Stomach smooth muscle (tissue), 2 donors: Measurements from ENCODE around the gene CERCAM.
"Not testable (repeated sequence)": the region's sequence is repeated elsewhere in the genome, so short reads cannot be mapped to it uniquely, and the experiment has no call there.

ENCODE experiments used
- H3K27ac ChIP-seq: one replicate; pipeline ENCODE4 v1.7.0; 2013; ENCODE audit warnings: mild to moderate bottlenecking, low read length, inconsistent platforms
- H3K27me3 ChIP-seq, 2 donors: one replicate each; pipeline ENCODE4 v1.7.0; 2013; ENCODE audit warnings: low read length in 2 of 2; ENCODE audit not compliant: insufficient read depth in 2 of 2, control insufficient read depth in 1 of 2
- H3K36me3 ChIP-seq, 2 donors: one replicate each; pipeline ENCODE4 v1.7.0; 2013; ENCODE audit warnings: low read length in 2 of 2; ENCODE audit not compliant: control insufficient read depth in 2 of 2, insufficient read depth in 2 of 2
- H3K4me1 ChIP-seq: one replicate; pipeline ENCODE4 v1.7.0; 2013; ENCODE audit warnings: low read length; ENCODE audit not compliant: control insufficient read depth, insufficient read depth
- H3K4me3 ChIP-seq, 2 donors: one replicate each; pipeline ENCODE4 v1.7.0; 2013; ENCODE audit warnings: low read length in 2 of 2
- H3K9ac ChIP-seq, 2 donors: one replicate each; pipeline ENCODE4 v1.7.0; 2013; ENCODE audit warnings: low read length in 2 of 2, mild to moderate bottlenecking in 1 of 2
- H3K9me3 ChIP-seq, 2 donors: one replicate each; pipeline ENCODE4 v1.7.0; 2013; ENCODE audit warnings: low read length in 2 of 2; ENCODE audit not compliant: control insufficient read depth in 2 of 2
- donor health status: healthy.
- donor health status: Pancreatic carcinoma.

CERCAM gene

GRCh38 chr9:128409450-128409849 lies 11.2 kb upstream of the CERCAM start:
- H3K36me3 ChIP-seq: no peaks in the 10 kb centered on the region
- H3K9me3 ChIP-seq: no peaks in the 10 kb centered on the region
- H3K9ac ChIP-seq: no peak overlapping the region
- peaks cover 14 to 19% of the 10 kb centered on the region in 2 donors for H3K27me3 ChIP-seq
- peaks cover 4% of the 10 kb centered on the region for H3K4me1 ChIP-seq
- no peak overlapping the region for H3K4me3 ChIP-seq
- H3K27ac ChIP-seq: no peak overlapping the region

GRCh38 chr9:128409978-128410377 lies 10.7 kb upstream of the CERCAM start:
- H3K9me3 ChIP-seq: no peaks in the 10 kb centered on the region
- H3K4me1 ChIP-seq: peaks cover 4% of the 10 kb centered on the region
- H3K27ac ChIP-seq: no peak overlapping the region
- H3K36me3 ChIP-seq: no peaks in the 10 kb centered on the region
- H3K9ac ChIP-seq: no peak overlapping the region
- H3K4me3 ChIP-seq: no peak overlapping the region
- H3K27me3 ChIP-seq: peaks cover 14 to 23% of the 10 kb centered on the region in 2 donors

- Histone ChIP-seq H3K9ac (no peak overlapping the region), H3K27me3 (peaks cover 17 to 30% of the 10 kb centered on the region in 2 donors), H3K4me3 (no peak overlapping the region), H3K9me3 (no peaks in the 10 kb centered on the region), H3K4me1 (peaks cover 4% of the 10 kb centered on the region), H3K27ac (no peak overlapping the region), H3K36me3 (no peaks in the 10 kb centered on the region)
These were observed 9.1 kb upstream of the CERCAM start for GRCh38 chr9:128411364-128412119.

- Histone ChIP-seq H3K9ac (no peak overlapping the region), H3K27ac (no peak overlapping the region), H3K4me3 (no peak overlapping the region), H3K36me3 (no peaks in the 10 kb centered on the region), H3K4me1 (peaks cover 4% of the 10 kb centered on the region), H3K27me3 (peaks cover 17 to 30% of the 10 kb centered on the region in 2 donors), H3K9me3 (no peaks in the 10 kb centered on the region)
These were observed 8.4 kb upstream of the CERCAM start for GRCh38 chr9:128412120-128412790.

- H3K36me3 ChIP-seq, H3K4me3 ChIP-seq, H3K27ac ChIP-seq, H3K9me3 ChIP-seq, H3K4me1 ChIP-seq, H3K9ac ChIP-seq: not testable (repeated sequence)
- H3K27me3 ChIP-seq: peaks cover 11 to 24% of the 10 kb centered on the region in 2 donors
These were observed 6.9 kb upstream of the CERCAM start for GRCh38 chr9:128413728-128414127.

- Histone ChIP-seq H3K9me3 (no peaks in the 10 kb centered on the region), H3K4me3 (no peak overlapping the region), H3K27ac (no peak overlapping the region), H3K27me3 (peaks cover 14 to 23% of the 10 kb centered on the region in 2 donors), H3K36me3 (no peaks in the 10 kb centered on the region), H3K9ac (no peak overlapping the region), H3K4me1 (peaks cover 13% of the 10 kb centered on the region)
These were observed 6.2 kb upstream of the CERCAM start for GRCh38 chr9:128414461-128414860.

GRCh38 chr9:128415281-128415680 lies 5.4 kb upstream of the CERCAM start:
- H3K4me1 ChIP-seq: peaks cover 19% of the 10 kb centered on the region
- no peaks in the 10 kb centered on the region for H3K36me3 ChIP-seq
- no peaks in the 10 kb centered on the region for H3K9me3 ChIP-seq
- no peak overlapping the region for H3K27ac ChIP-seq
- H3K9ac ChIP-seq: no peak overlapping the region
- H3K4me3 ChIP-seq: no peak overlapping the region
- peaks cover 14 to 23% of the 10 kb centered on the region in 2 donors for H3K27me3 ChIP-seq

GRCh38 chr9:128416014-128416413 lies 4.6 kb upstream of the CERCAM start:
- Histone ChIP-seq H3K9ac (no peak overlapping the region), H3K27me3 (peaks cover 14 to 23% of the 10 kb centered on the region in 2 donors), H3K27ac (no peak overlapping the region), H3K36me3 (no peaks in the 10 kb centered on the region), H3K9me3 (no peaks in the 10 kb centered on the region), H3K4me3 (no peak overlapping the region), H3K4me1 (peaks cover 20% of the 10 kb centered on the region)

- Histone ChIP-seq H3K9ac (no peak overlapping the region), H3K36me3 (no peaks in the 10 kb centered on the region), H3K27ac (no peak overlapping the region), H3K27me3 (peaks cover 14 to 23% of the 10 kb centered on the region in 2 donors), H3K9me3 (no peaks in the 10 kb centered on the region), H3K4me3 (no peak overlapping the region), H3K4me1 (peaks cover 22% of the 10 kb centered on the region)
These were observed 4.1 kb upstream of the CERCAM start for GRCh38 chr9:128416432-128417019.

- Histone ChIP-seq H3K9me3 (no peaks in the 10 kb centered on the region), H3K27ac (no peak overlapping the region), H3K27me3 (peaks cover 7 to 12% of the 10 kb centered on the region in 2 donors), H3K9ac (peak overlapping the region; percentile 22 to 47), H3K4me3 (peak overlapping the region; percentile 40 to 68), H3K4me1 (peaks cover 27% of the 10 kb centered on the region), H3K36me3 (peaks cover 3% of the 10 kb centered on the region in 2 donors)
These were observed 1.4 kb upstream of the CERCAM start for GRCh38 chr9:128419061-128419925.
